ENCODE results near the gene NSG2.

The NSG2 gene

DNA sequence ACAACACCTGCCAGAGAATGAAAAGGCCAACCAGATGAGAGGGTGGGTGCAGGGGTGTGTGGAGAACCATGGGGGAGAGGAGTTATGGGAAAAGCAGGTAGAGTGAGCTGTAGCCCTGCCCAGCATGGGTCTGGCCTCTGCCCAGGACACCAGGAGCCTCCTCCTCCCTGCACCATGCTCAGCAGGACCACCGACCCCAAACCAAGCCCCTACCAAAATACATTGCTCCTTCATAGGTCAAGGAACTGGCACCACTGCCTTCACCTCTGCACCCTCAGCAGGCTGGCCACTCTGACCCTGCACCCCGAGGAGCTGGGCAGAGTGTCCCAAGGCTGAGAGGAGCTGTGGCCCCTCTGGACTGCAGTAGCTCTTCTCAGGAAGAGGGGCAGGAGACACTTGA lies 102.0 kb downstream of the NSG2 start:
- ChIA-PET CTCF (no interaction called here), POLR2A (interaction anchor here (0.6 kb wide), 1 partner anchor 62 kb away, joined by 3 read pairs; no protein-coding TSS in a partner anchor)
- no peak overlapping the region for H3K4me3 ChIP-seq (ENCODE audit: low read depth, low read length)
- TF ChIP-seq CTCF (IDR thresholded peaks at IDR 0.05; ENCODE audit: insufficient read depth, low read length, missing control alignments): no peak
- DNase-seq (ENCODE audit: low read depth, low spot score): no peak

DNA sequence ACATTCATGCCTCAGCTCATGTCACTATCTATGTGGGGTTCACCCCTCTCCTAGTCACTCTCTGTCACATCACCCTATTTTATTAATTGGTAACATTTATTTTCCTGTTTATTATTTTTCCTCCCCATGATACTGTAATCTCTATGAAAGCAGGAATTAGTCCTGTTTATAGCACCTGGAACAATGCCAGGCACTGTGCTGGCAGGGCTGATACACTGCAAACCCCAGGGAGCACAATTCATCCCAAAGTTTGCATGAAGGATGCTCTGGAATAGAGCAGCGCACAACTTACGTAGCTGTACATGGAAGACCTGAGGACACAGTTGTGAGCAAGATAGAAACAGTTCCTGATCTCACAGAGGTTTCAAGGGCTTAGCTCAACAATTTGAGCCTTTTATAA lies 103.2 kb downstream of the NSG2 start:
- CTCF ChIA-PET: no interaction called here
- H3K4me3 ChIP-seq (ENCODE audit: low read depth, low read length): no peak overlapping the region
- TF ChIP-seq CTCF (IDR thresholded peaks at IDR 0.05; ENCODE audit: insufficient read depth, low read length, missing control alignments): no peak
- POLR2A ChIA-PET: no interaction called here
- no peak for DNase-seq (ENCODE audit: low read depth, low spot score)

- no peak for DNase-seq (ENCODE audit: low read depth, low spot score)
- ChIA-PET POLR2A (no interaction called here), CTCF (no interaction called here)
- no peak overlapping the region for H3K4me3 ChIP-seq (ENCODE audit: low read depth, low read length)
- no peak for TF ChIP-seq CTCF (IDR thresholded peaks at IDR 0.05; ENCODE audit: insufficient read depth, low read length, missing control alignments)
These were observed 103.9 kb downstream of the NSG2 start for GRCh38 chr5:174149426-174149825.

GRCh38 chr5:174149989-174150388 lies 104.5 kb downstream of the NSG2 start:
- no peak for TF ChIP-seq CTCF (IDR thresholded peaks at IDR 0.05; ENCODE audit: insufficient read depth, low read length, missing control alignments)
- POLR2A ChIA-PET: no interaction called here
- DNase-seq (ENCODE audit: low read depth, low spot score): no peak
- CTCF ChIA-PET: no interaction called here
- no peak overlapping the region for H3K4me3 ChIP-seq (ENCODE audit: low read depth, low read length)

DNA sequence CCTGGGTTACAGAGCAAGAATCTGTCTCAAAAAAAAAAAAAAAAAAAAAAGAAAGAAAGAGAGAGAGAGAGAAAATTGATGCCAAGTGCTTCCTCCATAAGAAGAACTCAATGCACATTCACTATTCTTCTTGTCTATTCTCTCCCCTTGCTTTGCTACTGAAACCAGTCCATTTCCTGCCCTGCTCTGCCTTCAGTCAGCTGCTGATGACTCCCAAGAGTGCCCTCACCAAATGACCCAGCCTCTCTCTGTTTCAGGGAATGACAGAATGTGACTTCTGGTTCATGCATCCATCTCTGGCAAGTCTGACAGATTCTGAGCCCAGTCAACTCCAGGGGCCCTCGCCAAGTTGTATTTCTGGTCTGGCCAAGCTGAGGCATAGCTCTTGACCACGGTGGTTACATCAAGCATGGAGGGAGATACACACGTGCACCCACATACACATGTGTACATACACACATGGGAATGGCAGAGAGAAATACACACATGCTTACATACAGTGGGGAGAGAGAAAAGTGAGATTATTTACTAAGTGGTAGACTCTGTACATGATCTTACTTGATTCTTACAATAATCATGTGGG lies 106.2 kb downstream of the NSG2 start:
- no peak for TF ChIP-seq CTCF (IDR thresholded peaks at IDR 0.05; ENCODE audit: insufficient read depth, low read length, missing control alignments)
- ChIA-PET POLR2A (interaction anchor here (0.7 kb wide), 1 partner anchor 43 kb away, joined by 4 read pairs; no protein-coding TSS in a partner anchor), CTCF (interaction anchor here (1.1 to 1.3 kb wide), 2 partner anchors 106 to 160 kb away, joined by 3 read pairs; partner anchors contain the start of gene NSG2)
- DNase-seq (ENCODE audit: low read depth, low spot score): no peak
- no peak overlapping the region for H3K4me3 ChIP-seq (ENCODE audit: low read depth, low read length)

DNA sequence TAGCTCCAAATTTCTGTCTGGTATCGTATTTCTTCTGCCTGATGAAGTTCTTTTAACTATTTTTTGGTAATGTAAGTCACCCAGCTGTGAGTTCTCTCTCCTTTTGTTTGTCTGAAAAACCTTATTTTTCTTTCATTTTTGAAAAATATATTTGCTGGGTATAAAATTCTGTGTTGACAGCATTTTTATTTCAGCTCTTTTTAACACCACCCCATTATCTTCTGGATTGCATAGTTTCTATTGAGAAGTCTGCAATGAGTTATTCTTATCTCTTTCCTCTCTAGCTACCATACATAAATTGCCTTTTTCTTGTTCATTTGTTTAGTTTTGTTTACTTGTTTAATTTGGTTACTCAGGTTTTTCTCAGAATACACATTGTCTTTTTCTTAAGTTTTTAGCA lies 109.1 kb downstream of the NSG2 start:
- POLR2A ChIA-PET: no interaction called here
- no peak for DNase-seq (ENCODE audit: low read depth, low spot score)
- no peak for TF ChIP-seq CTCF (IDR thresholded peaks at IDR 0.05; ENCODE audit: insufficient read depth, low read length, missing control alignments)
- H3K4me3 ChIP-seq (ENCODE audit: low read depth, low read length): no peak overlapping the region
- CTCF ChIA-PET: interaction anchor here (1.3 kb wide), 1 partner anchor 157 kb away, joined by 3 read pairs; no protein-coding TSS in a partner anchor

Measured in AG04449 (cell line).